ENCODE data around the gene NFATC3. TPM values are rescaled to one million over a fixed set of nuclear protein-coding genes. Genes with fewer than 3 reads are reported as not detected.
"Not testable (repeated sequence)": the region's sequence is repeated elsewhere in the genome, so short reads cannot be mapped to it uniquely, and the experiment has no call there.

NFATC3 gene
- total RNA-seq, 2 donors from 2014 or later: 28.0 to 30.8 TPM

DNA sequence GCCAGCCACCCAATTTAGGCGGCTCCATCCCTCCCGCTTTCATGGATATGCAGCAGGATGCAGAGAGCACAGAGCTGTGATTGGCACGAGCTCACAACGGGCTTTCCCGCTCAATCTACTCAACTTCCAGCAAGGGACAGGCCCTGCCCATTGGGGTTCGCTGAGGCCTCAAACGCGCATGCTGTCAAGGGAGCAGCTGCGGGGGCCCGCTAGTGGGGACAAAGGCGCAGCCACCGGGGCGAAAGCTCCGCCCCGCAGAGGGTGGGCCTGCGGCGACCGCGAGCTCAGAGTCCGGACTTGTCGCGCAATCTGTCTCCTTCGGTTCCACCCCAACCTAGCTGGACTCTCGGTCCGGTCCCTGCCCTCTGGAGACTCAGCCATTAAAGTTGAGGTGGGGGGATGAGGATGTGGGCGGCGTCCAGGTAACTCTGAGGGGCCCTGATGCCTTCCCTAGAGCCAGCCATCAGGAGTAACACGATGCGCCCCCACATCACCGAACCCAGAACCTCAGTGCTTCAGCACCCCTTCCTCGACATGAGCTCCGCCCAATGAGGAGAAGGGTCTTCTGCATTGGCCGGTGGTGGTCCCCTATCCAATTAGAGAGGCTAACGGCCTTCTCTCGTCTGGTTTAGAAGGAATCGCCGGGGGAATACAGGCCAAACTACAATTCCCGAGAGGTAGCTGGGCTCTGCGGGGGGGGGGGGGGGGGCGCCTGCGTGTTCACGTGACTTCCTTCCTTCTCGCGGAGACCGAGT is 489 bp upstream of the NFATC3 start:
- intact Hi-C loops (cut with DNase I): loop anchor here in 1 of 2 donors (10.0 kb wide), 1 partner anchor 140 kb away; no protein-coding TSS in a partner anchor
- DNase-seq (ENCODE audit: low spot score): peak; percentile 96

- intact Hi-C loops (cut with DNase I): loop anchor here in 1 of 2 donors (10.0 kb wide), 1 partner anchor 138 kb away; no protein-coding TSS in a partner anchor
- DNase-seq (ENCODE audit: low spot score): no peak
These were observed 1.2 kb downstream of the NFATC3 start for GRCh38 chr16:68086336-68086841.

- intact Hi-C loops (cut with DNase I): loop anchor here in 1 of 2 donors (10.0 kb wide), 1 partner anchor 138 kb away; no protein-coding TSS in a partner anchor
- DNase-seq (ENCODE audit: low spot score): no peak
These were observed 1.7 kb downstream of the NFATC3 start for GRCh38 chr16:68086860-68087268.

GRCh38 chr16:68087688-68088087 is 2.5 kb downstream of the NFATC3 start:
- intact Hi-C loops (cut with DNase I): loop anchor here in 1 of 2 donors (10.0 kb wide), 1 partner anchor 137 kb away; no protein-coding TSS in a partner anchor
- no peak for DNase-seq (ENCODE audit: low spot score)

DNA sequence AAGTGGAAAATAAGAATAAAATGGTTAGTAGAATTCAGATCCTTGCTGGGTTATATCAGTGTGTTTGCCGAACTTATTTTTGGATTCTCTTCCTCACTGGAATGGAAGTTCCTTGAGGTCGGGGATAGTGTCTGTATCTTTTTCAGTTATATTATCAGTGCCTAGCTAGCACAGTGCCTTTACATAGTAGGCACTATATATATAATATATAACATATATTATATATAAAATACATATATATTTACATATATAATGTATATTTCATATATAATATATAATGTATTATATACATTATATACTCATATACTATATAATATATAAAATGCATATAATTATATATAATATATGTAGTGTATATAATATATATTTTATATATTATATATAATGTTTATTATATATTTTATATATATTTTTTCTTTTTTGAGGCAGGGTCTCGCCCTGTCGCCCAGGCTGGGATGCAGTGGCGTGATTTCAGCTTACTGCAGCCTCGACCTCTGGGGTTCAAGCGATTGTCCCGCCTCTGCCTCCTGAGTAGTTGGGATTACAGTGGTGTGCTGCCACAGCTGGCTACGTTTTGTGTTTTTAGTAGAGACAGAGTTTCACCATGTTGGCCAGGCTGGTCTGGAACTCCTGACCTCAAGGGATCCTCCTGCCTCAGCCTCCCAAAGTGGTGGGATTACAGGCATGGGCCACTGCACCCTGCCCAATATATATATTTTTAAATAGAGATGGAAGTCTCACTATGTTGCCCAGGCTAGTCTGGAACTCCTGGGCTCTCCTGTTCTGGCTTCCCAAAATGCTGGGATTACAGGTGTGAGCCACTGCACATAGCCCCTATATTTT is 3.2 kb downstream of the NFATC3 start:
- DNase-seq (ENCODE audit: low spot score): peak; percentile 45
- intact Hi-C loops (cut with DNase I): loop anchor here in 1 of 2 donors (10.0 kb wide), 1 partner anchor 136 kb away; no protein-coding TSS in a partner anchor

- intact Hi-C loops (cut with DNase I): loop anchor here in 1 of 2 donors (10.0 kb wide), 1 partner anchor 136 kb away; no protein-coding TSS in a partner anchor
- DNase-seq (ENCODE audit: low spot score): no peak
These were observed 3.9 kb downstream of the NFATC3 start for GRCh38 chr16:68089067-68089466.

DNA sequence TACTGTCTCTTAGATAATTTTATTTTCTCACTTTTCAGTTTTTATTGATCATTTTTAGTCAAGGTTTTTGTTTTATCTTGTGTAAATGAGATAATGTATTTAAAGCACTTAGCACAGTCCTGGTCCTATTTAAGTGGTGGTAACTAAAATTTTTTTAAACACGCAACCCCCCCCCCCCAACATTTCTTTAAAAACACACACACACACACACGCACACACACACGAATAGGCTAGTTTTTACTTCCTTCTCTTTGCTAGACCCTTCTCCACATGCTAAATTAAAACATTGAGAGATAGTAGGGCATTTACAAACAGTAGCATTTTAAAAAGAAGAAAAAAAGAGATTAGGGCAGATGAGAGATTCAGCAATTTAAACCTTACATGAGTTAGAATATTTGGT is 5.0 kb downstream of the NFATC3 start:
- DNase-seq (ENCODE audit: low spot score): no peak
- intact Hi-C loops (cut with DNase I): loop anchor here in 1 of 2 donors (5.0 kb wide), 1 partner anchor 142 kb away; no protein-coding TSS in a partner anchor

GRCh38 chr16:68090533-68090932 is 5.4 kb downstream of the NFATC3 start:
- intact Hi-C loops (cut with DNase I): loop anchor here in 1 of 2 donors (5.0 kb wide), 1 partner anchor 142 kb away; no protein-coding TSS in a partner anchor
- DNase-seq (ENCODE audit: low spot score): no peak

DNA sequence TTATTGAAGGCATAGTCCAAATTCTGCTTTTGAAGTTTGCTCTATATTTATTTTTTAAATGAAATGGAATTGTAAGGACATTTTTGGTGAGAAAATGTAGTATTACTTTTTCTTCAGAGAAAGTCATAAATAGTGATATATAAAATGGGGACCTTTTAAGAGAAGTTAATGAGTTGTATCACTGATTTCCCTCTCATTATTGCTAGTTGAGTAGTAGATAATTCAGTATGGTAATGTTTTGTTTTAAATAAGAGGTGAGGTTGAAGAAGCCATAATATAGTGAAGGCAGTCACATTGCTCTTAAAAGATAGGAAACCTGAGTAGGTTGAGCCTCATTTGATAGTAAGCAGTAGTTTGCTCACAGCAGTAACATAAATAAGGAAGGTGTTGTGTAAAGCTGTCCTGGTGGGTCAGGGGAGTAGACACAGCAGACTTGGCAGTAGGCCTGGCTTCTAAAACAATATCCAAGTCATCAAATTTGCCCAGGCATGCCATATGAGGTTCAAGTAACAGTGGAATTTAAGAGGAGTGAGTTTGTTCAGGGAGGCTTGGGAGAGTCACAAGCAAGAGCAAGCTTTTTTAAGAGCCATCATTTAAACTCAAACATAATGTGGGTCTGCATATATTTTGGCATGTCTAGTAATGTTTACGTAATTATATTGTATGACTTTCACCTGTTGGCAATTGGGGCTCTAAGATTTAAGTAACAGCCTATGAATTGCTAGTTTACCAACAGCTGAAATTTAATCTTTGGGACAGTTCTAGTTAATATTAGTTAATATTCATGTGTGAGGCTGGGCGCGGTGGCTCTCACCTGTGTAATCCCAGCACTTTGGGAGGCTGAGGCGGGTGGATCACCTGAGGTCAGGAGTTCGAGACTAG is 6.5 kb downstream of the NFATC3 start:
- DNase-seq (ENCODE audit: low spot score): peak; percentile 30
- intact Hi-C loops (cut with DNase I): loop anchor here in 1 of 2 donors (5.0 kb wide), 1 partner anchor 141 kb away; no protein-coding TSS in a partner anchor

DNA sequence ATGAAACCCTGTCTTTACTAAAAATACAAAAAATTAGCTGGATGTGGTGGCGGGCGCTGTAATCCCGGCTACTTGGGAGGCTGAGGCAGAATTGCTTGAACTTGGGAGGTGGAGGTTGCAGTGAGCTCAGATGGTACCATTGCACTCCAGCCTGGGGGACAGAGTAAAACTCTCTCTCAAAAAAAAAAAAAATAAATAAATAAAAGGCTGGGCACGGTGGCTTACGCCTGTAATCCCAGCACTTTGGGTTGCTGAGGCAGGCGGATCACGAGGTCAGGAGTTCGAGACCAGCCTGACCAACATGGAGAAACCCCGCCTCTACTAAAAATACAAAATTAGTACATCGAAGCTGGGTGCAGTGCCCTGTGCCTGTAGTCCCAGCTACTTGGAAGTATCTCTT is 7.1 kb downstream of the NFATC3 start:
- intact Hi-C loops (cut with DNase I): loop anchor here in 1 of 2 donors (5.0 kb wide), 1 partner anchor 140 kb away; no protein-coding TSS in a partner anchor
- DNase-seq (ENCODE audit: low spot score): not testable (repeated sequence)

DNA sequence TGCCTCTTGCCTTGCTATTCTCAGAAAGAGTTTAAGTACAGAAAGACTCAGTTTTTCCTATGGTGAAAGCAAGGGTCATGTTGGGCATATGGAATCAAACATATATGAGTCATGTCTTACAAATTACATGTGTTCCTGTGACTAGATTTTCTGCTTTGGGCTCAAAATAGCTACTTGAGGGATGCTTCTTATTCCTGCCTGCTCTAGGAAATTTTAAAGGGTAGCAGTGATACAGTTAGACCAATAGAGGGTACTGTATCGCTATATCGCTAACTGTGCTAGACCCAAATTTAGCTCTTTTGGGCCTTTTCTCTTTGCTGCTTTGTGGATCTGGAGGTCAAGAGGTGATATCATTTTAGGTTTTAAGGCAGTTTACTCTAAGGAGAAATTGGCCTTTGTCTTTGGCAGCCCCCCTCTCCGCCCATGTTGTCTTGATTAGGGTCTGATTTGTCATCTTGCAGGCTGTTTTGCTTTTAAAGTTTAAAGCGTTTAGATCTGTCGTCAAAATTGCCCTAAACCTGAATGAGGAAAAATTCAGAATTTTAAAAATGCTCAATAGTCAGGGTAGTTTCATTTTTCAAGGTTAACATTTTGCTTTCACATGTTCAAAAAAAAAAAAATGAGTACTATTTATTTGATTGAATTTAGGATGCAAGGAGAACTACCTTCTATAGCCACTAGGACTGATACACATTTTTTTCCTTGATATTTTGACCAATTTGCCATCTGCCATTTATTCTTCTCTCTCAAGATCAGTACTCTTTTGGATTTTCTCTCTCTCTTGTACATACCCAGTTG is 8.8 kb downstream of the NFATC3 start:
- intact Hi-C loops (cut with DNase I): loop anchor here in 1 of 2 donors (5.0 kb wide), 1 partner anchor 138 kb away; no protein-coding TSS in a partner anchor
- DNase-seq (ENCODE audit: low spot score): no peak

DNA sequence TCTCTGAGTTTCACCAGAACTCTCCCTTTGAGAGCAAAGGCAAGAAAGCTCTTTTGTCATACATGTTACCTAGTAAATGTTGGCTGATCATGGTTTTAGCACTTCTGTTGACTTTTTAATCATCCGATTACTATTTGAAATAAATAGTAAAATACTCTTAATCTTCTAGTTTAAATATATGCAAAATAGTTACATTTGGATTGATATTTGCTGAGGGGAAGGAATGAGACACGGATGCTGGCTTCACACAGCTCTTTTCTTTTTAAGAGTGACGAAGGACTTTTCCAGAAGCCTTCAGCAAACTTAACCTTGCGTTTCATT is 9.4 kb downstream of the NFATC3 start:
- intact Hi-C loops (cut with DNase I): loop anchor here in 1 of 2 donors (5.0 kb wide), 1 partner anchor 138 kb away; no protein-coding TSS in a partner anchor
- DNase-seq (ENCODE audit: low spot score): no peak

DNA sequence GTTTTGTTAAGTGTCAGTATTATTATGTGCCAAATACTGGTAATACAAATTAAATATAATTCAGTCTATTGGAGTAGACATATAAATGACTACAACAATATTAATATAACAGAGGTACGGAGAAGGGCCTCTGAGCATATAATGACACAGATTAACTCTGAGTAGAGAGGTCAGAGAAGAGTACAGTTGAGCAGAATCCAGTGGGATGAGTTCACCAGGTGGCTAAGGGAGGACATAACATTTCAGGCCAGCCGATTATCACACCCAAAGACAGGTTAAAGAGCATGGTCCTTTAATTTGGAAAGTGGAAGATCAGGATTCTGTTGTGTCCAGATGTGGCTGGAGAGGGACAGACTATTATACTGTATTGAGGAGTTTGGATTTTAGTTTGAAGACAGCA is 11.3 kb downstream of the NFATC3 start:
- no peak for DNase-seq (ENCODE audit: low spot score)
- intact Hi-C loops (cut with DNase I): no loop called here

- intact Hi-C loops (cut with DNase I): no loop called here
- DNase-seq (ENCODE audit: low spot score): no peak
These were observed 11.9 kb downstream of the NFATC3 start for GRCh38 chr16:68097088-68097487.

- intact Hi-C loops (cut with DNase I): no loop called here
- no peak for DNase-seq (ENCODE audit: low spot score)
These were observed 12.7 kb downstream of the NFATC3 start for GRCh38 chr16:68097895-68098294.

- no peak for DNase-seq (ENCODE audit: low spot score)
These were observed 15.3 kb downstream of the NFATC3 start for GRCh38 chr16:68100488-68100887.

DNA sequence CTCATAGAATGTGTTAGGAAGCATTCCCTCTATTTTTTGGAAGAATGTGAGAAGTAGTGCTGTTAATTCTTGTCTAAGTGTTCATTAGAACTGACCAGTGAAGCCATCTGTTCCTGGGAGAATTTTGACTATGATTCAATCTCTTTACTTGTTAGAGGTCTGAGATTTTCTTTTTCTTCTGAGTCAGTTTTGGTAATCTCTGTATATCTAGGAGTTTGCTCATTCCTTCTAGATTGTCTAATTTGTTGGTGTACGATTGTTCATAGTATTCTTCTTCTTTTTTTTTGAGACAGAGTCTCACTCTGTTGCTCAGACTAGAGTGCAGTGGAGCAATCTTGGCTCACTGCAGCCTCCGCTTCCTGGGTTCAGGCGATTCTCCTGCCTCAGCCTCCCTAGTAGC is 20.4 kb downstream of the NFATC3 start:
- intact Hi-C loops (cut with DNase I): no loop called here
- DNase-seq (ENCODE audit: low spot score): no peak

More at GRCh38 chr16:68100488-68100887, 15.3 kb downstream of the NFATC3 start:
- intact Hi-C loops (cut with DNase I): no loop called here
